ENCODE measurements around the gene FTO. TPM values are rescaled to one million over a fixed set of nuclear protein-coding genes. Genes with fewer than 3 reads are reported as not detected.

The FTO gene
- total and polyA plus RNA-seq, 2 of the 8 experiments (the other 6 are each of a cell fraction or from before 2014, with no cell fraction given): 34.5 to 59.8 TPM

- Histone ChIP-seq H2BK15ac (ENCODE audit: low read length) (0 out of 2 replicates have a peak overlapping the region, but pooled peaks have one; percentile 88), H3K27me3 (replicated peaks in 1 of 4; ENCODE audit: control insufficient read depth in 3 of 4, extremely low read depth in 1 of 4, insufficient read depth in 3 of 4, low read length in 3 of 4) (no peaks in the 10 kb centered on the region), H2AK5ac (ENCODE audit: low read depth, low read length) (no peak overlapping the region), H4K20me1 (replicated peaks in 1 of 2; ENCODE audit: control insufficient read depth in 1 of 2, insufficient read depth in 2 of 2, low read length in 2 of 2) (no peaks in the 10 kb centered on the region), H2AFZ (ENCODE audit: low read length) (no peak overlapping the region), H3K14ac (ENCODE audit: insufficient read length) (no peak overlapping the region), H3K23me2 (ENCODE audit: low read depth, low read length) (no peaks in the 10 kb centered on the region), H3K4me1 (replicated peaks in 1 of 4; ENCODE audit: control insufficient read depth in 3 of 4, insufficient read depth in 4 of 4, low read length in 3 of 4) (no peaks in the 10 kb centered on the region), H2BK120ac (replicated peaks; ENCODE audit: low read depth, low read length) (no peak overlapping the region), H3K56ac (replicated peaks; ENCODE audit: insufficient read length, low read depth, low read length) (no peak overlapping the region), H3K27ac (ENCODE audit: low read depth, low read length) (no peak overlapping the region), H2BK20ac (ENCODE audit: low read length) (no peak overlapping the region), H3K9ac (replicated peaks in 1 of 4; ENCODE audit: extremely low read depth in 1 of 4, low read depth in 3 of 4, low read length in 3 of 4) (no peak overlapping the region), H2BK5ac (ENCODE audit: low read depth, low read length) (no peak overlapping the region), H3K79me1 (ENCODE audit: low read depth, low read length) (no peaks in the 10 kb centered on the region), H4K91ac (replicated peaks; ENCODE audit: insufficient read length, low read length) (no peak overlapping the region), H3K4me3 (ENCODE audit: extremely low read depth in 1 of 4, insufficient read depth in 2 of 4, low read depth in 3 of 4, low read length in 4 of 4) (no peak overlapping the region), H3K36me3 (ENCODE audit: control insufficient read depth in 2 of 4, insufficient read depth in 4 of 4, low read length in 3 of 4) (peaks cover 0 to 2% (median 0%) of the 10 kb centered on the region in 4 experiments; a peak in 2 of 8 replicates), H3K9me3 (ENCODE audit: insufficient read depth in 2 of 2, low read depth in 1 of 2, low read length in 1 of 2) (no peaks in the 10 kb centered on the region), H3K4ac (replicated peaks; ENCODE audit: insufficient read length, low read depth, low read length) (no peak overlapping the region), H2BK12ac (ENCODE audit: low read depth, low read length) (no peak overlapping the region), H4K8ac (ENCODE audit: extremely low read depth, insufficient read depth, low read length) (no peak overlapping the region), H4K5ac (ENCODE audit: insufficient read length, low read depth, low read length) (no peak overlapping the region), H3K79me2 (ENCODE audit: control insufficient read depth in 1 of 2, insufficient read depth in 2 of 2, low read length in 2 of 2) (no peaks in the 10 kb centered on the region), H3K18ac (ENCODE audit: extremely low read depth, low read length) (no peak overlapping the region), H3K4me2 (ENCODE audit: insufficient read depth in 1 of 2, low read depth in 2 of 2, low read length in 2 of 2) (no peak overlapping the region), H3K23ac (ENCODE audit: insufficient read length) (no peak overlapping the region)
- 69% methylated on average over 4 of the region's 4 CpGs; no CpG with 5 or more reads in 1 of the 2 experiments for WGBS, 2 experiments (ENCODE audit: extremely low coverage in 1 of 2, insufficient coverage in 1 of 2, insufficient read length in 1 of 2, insufficient replicate concordance in 2 of 2, low coverage in 1 of 2, low lambda C conversion rate in 2 of 2, missing lambda C conversion rate in 1 of 2)
- POLR2A ChIA-PET (ENCODE audit: partially characterized antibody): no interaction called here
- DNase-seq (ENCODE audit: low read depth in 1 of 2, low spot score in 2 of 2) (no peak), FAIRE-seq (no peak)
- CTCF ChIA-PET (ENCODE audit: partially characterized antibody): interaction anchor here (0.7 kb wide), 2 partner anchors 8 to 229 kb away, joined by 3 read pairs; no protein-coding TSS in a partner anchor
- no peak for TF ChIP-seq SP2 (IDR thresholded peaks at IDR 0.05; ENCODE audit: low read length)
- no peak for TF ChIP-seq POLR2AphosphoS5 (IDR thresholded peaks at IDR 0.05; ENCODE audit: low read depth, low read length)
Measured at GRCh38 chr16:53821957-53822625, 118.1 kb downstream of the FTO start.

Data from H1 (cell line).